Heart left ventricle (tissue), 13 donors: ENCODE data around the gene NXN.

Source experiments
- POLR2A ChIP-seq, 2 donors: fragments of 450-650 bp; IDR thresholded peaks; one replicate each; pipeline ENCODE4 v1.6.1; 2017; ENCODE audit warnings: antibody characterized with exemption in 2 of 2, mild to moderate bottlenecking in 2 of 2, moderate library complexity in 2 of 2
- TF ChIP-seq, protein P1 (sequence below), 12 donors: fragments of 200-600 bp; sonication (generic) in 4 of 12; IDR thresholded peaks; one replicate each; pipeline versions ENCODE4 v1.5.0 to v1.8.0; 2018 to 2022; ENCODE audit warnings: antibody characterized with exemption in 12 of 12, mild to moderate bottlenecking in 5 of 12
- donor health status: ischemic (EF 13 %, LVEDD 7.1; RV severe dilation, severe dysfunction).
- donor health status: DM: no; HTN: yes; CAD: no.
- donor health status: DM: no; HTN: no; CAD: no.
- donor health status: ischemic (EF 25% LVEDD 6.9; RV normal size, moderate dysfunction).
- donor health status: ischemic (EF 25% LVEDD 5.7; RV mildly dilated, moderate dysfunction).
- donor health status: ischemic (EF 35%, LVEDD 5.7; RV mildly dilated, moderate dysfunction).
- donor health status: nonischemic (EF 11% LVEDD 7.7; RV severe dilation, severe dysfunction).
- donor health status: DM: yes; HTN: yes; CAD: no.
- donor health status: PGD.
- donor health status: ischemic (EF 29% LVEDD 5.4; RV normal size, mild dysfunction).
- donor health status: nonischemic (EF 23%, LVEDD 6.1; RV moderate dilation, normal function).

DNA sequence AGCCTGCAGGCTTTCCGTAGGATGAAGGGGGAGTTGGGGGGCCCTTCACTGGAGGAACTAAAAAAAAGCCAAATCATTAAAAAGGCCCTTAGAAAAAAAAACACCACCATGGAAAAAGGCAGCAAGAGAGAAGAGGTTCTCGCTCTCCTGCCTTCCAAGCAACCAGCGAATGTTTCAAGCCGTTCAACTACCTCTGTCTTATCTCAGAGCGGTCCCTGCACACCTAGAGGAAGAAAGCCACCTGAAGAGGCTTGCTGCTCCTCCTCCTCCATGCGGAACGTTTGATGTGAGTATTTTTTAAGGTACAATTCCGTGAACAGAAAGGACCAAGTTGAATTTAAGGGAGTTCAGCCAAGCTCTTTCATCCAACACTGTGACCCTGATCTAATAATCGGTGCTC is 9.2 kb downstream of the NXN start:
- TF ChIP-seq, protein P1, sequence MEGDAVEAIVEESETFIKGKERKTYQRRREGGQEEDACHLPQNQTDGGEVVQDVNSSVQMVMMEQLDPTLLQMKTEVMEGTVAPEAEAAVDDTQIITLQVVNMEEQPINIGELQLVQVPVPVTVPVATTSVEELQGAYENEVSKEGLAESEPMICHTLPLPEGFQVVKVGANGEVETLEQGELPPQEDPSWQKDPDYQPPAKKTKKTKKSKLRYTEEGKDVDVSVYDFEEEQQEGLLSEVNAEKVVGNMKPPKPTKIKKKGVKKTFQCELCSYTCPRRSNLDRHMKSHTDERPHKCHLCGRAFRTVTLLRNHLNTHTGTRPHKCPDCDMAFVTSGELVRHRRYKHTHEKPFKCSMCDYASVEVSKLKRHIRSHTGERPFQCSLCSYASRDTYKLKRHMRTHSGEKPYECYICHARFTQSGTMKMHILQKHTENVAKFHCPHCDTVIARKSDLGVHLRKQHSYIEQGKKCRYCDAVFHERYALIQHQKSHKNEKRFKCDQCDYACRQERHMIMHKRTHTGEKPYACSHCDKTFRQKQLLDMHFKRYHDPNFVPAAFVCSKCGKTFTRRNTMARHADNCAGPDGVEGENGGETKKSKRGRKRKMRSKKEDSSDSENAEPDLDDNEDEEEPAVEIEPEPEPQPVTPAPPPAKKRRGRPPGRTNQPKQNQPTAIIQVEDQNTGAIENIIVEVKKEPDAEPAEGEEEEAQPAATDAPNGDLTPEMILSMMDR (IDR thresholded peaks at IDR 0.05): no peak
- no peak for TF ChIP-seq POLR2A (IDR thresholded peaks at IDR 0.05)
